Measurements from ENCODE around the gene GABARAPL1. TPM values are rescaled to one million over a fixed set of nuclear protein-coding genes. Genes with fewer than 3 reads are reported as not detected.

GABARAPL1 gene
- total and polyA plus RNA-seq, 2 donors (not counting 1 experiment from before 2014, with no cell fraction given), result 186 to 363 TPM

DNA sequence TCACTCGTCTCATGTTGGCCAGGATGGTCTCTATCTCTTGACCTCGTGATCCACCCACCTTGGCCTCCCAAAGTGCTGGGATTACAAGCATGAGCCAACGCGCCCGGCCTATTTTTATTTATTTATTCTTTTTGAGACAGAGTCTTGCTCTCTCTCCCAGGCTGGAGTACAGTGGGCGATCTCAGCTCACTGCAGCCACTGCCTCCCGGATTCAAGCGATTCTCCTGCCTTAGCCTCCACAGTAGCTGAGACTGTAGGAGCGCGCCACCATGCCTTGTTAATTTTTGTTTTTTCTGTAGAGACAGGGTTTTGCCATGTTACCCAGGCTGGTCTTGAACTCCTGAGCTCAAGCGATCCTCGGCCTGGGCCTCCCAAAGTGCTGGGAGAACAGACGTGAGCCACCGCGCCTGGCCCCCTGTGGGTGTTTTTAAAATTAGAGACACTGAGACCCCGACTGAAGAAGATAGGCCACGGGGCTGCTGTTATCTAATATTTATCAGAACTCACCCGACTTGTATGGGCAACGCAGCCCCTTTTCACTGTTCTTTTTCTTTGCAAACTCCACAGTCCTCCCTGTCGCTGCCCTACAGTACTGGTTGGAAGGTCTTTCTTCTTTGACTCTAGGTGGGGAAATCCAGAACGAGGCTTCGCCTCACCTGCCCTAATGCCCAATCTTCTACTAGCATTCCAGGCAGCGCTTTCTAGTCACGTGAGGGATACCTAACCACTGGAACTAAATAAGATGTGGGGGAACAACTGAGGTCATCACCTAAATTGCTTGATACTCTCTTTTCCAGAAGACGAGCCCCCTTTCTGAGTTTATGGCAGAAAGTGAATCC, 1.4 kb upstream of the GABARAPL1 start:
- Histone ChIP-seq H3K27ac (ENCODE audit: insufficient read depth, low read length) (peak overlapping the region; percentile 100), H3K36me3 (ENCODE audit: control insufficient read depth, insufficient read depth, low read length) (peaks cover 2% of the 10 kb centered on the region), H3K4me3 (replicated peaks in 1 of 4; ENCODE audit: control extremely low read depth in 1 of 4, insufficient read depth in 1 of 4, low read depth in 3 of 4, low read length in 4 of 4) (no peak overlapping the region), H2AFZ (ENCODE audit: low read length) (no peak overlapping the region), H3K4me2 (ENCODE audit: extremely low read depth, insufficient read depth, low read length) (no peak overlapping the region), H4K20me1 (ENCODE audit: control insufficient read depth, extremely low read depth, insufficient read depth, low read length) (peaks cover 4% of the 10 kb centered on the region), H3K9ac (ENCODE audit: insufficient read depth, low read length) (peak overlapping the region; percentile 32), H3K4me1 (ENCODE audit: control insufficient read depth, extremely low read depth, insufficient read depth, low read length) (peaks cover 4% of the 10 kb centered on the region), H3K9me3 (ENCODE audit: control insufficient read depth, insufficient read depth, low read depth, low read length) (no peaks in the 10 kb centered on the region), H3K27me3 (ENCODE audit: control insufficient read depth, insufficient read depth, low read length) (no peaks in the 10 kb centered on the region), H3K79me2 (ENCODE audit: control insufficient read depth, insufficient read depth, low read length) (peaks cover 21% of the 10 kb centered on the region)
- TF ChIP-seq, protein P1, sequence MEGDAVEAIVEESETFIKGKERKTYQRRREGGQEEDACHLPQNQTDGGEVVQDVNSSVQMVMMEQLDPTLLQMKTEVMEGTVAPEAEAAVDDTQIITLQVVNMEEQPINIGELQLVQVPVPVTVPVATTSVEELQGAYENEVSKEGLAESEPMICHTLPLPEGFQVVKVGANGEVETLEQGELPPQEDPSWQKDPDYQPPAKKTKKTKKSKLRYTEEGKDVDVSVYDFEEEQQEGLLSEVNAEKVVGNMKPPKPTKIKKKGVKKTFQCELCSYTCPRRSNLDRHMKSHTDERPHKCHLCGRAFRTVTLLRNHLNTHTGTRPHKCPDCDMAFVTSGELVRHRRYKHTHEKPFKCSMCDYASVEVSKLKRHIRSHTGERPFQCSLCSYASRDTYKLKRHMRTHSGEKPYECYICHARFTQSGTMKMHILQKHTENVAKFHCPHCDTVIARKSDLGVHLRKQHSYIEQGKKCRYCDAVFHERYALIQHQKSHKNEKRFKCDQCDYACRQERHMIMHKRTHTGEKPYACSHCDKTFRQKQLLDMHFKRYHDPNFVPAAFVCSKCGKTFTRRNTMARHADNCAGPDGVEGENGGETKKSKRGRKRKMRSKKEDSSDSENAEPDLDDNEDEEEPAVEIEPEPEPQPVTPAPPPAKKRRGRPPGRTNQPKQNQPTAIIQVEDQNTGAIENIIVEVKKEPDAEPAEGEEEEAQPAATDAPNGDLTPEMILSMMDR (conservative IDR thresholded peaks at IDR 0.05 in 1 of 2, IDR thresholded peaks at IDR 0.05 in 1 of 2; ENCODE audit: low read depth in 1 of 2, low read length in 2 of 2), result no peak
- no peak for TF ChIP-seq EZH2 (IDR thresholded peaks at IDR 0.05; ENCODE audit: low read length, missing control alignments)
- DNase-seq (ENCODE audit: low read depth in 2 of 2), result no peak

DNA sequence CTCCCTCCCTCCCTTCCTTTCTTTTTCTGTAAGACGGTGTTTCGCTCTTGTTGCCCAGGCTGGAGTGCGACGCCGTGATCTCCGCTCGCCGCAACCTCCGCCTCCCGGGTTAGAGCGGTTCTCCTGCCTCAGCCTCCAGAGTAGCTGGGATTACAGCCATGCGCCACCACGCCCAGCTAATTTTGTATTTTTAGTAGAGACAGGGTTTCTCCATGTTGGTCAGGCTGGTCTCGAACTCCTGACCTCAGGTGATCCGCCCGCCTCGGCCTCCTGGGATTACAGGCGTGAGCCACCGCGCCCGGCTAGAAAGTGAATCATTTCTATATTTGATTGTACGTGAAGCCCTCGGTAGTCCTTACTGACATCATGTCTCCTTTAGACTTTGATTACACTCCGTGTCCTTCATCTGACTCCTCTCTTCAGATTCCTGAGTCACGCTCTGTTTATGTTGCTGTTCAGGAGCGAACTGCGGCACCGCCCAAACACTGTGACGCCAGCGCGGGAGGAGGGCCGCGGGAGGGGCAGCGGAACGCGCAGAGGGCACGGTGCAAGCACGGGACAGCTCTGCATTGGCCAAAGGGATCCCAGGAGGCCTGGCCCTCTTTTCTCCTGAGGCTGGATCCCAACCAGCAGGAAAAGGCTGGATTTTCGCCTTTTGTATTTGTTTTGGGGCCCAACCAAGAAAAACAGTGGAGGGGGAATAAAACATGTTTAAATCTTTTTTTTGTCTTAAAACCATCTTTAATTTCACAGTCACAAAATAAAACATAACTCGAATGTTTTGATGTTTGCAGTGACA, 538 bp upstream of the GABARAPL1 start:
- H3K4me3 ChIP-seq (replicated peaks in 1 of 4; ENCODE audit: control extremely low read depth in 1 of 4, insufficient read depth in 1 of 4, low read depth in 3 of 4, low read length in 4 of 4), result peak overlapping the region; percentile 96 to 100 (median 98)
- DNase-seq (ENCODE audit: low read depth in 2 of 2), result peak; percentile 100
- H3K27me3 ChIP-seq (ENCODE audit: control insufficient read depth, insufficient read depth, low read length), result no peaks in the 10 kb centered on the region
- peaks cover 4% of the 10 kb centered on the region for H3K4me1 ChIP-seq (ENCODE audit: control insufficient read depth, extremely low read depth, insufficient read depth, low read length)
- H3K9ac ChIP-seq (ENCODE audit: insufficient read depth, low read length), result peak overlapping the region; percentile 100
- peaks cover 4% of the 10 kb centered on the region for H4K20me1 ChIP-seq (ENCODE audit: control insufficient read depth, extremely low read depth, insufficient read depth, low read length)
- peaks cover 2% of the 10 kb centered on the region for H3K36me3 ChIP-seq (ENCODE audit: control insufficient read depth, insufficient read depth, low read length)
- TF ChIP-seq EZH2 (IDR thresholded peaks at IDR 0.05; ENCODE audit: low read length, missing control alignments), result no peak
- TF ChIP-seq, protein P1 (conservative IDR thresholded peaks at IDR 0.05 in 1 of 2, IDR thresholded peaks at IDR 0.05 in 1 of 2; ENCODE audit: low read depth in 1 of 2, low read length in 2 of 2), result no peak
- peaks cover 21% of the 10 kb centered on the region for H3K79me2 ChIP-seq (ENCODE audit: control insufficient read depth, insufficient read depth, low read length)
- H2AFZ ChIP-seq (ENCODE audit: low read length), result no peak overlapping the region
- H3K4me2 ChIP-seq (ENCODE audit: extremely low read depth, insufficient read depth, low read length), result peak overlapping the region; percentile 85
- H3K9me3 ChIP-seq (ENCODE audit: control insufficient read depth, insufficient read depth, low read depth, low read length), result no peaks in the 10 kb centered on the region
- peak overlapping the region; percentile 100 for H3K27ac ChIP-seq (ENCODE audit: insufficient read depth, low read length)

Measured in fibroblast of lung (primary cell).